GM12892 (cell line): ENCODE data around the gene COX5A.

Source experiments
- POLR2A ChIP-seq: IDR thresholded peaks from 2 replicates; pipeline ENCODE4 v1.6.1; 2011; ENCODE audit warnings: low read depth, low read length, control low read depth
- POLR2AphosphoS5 ChIP-seq: IDR thresholded peaks from 2 replicates; pipeline ENCODE4 v1.6.1; 2011; ENCODE audit warnings: low read depth, low read length, control low read depth

DNA sequence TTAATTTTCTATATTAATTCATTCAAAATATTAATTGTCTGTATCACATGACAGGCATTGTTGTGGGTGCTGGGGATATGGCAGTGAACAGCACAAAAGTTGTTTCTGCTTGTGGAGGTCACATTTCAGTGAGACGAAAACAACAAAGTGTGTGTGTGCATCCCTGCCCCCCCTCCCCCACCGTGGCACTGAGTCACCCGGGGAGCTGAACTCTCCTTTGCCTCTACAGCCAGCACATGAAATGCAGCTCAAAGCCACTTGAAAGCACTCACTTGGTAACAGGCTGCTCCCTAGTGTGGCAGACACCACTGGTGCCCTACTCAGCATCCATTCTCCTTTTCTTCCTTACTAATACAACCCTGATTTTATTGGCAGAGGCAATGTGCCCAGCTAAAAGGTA, 40.6 kb upstream of the COX5A start:
- TF ChIP-seq POLR2AphosphoS5 (no peak), POLR2A (no peak)
